Measurements from ENCODE around the gene MRPL14.

The MRPL14 gene

GRCh38 chr6:44127186-44128019 lies at the start of gene MRPL14, which contains the start of gene TMEM63B:
Gene MRPL14 (minus strand): TSS chr6:44127452. CDS start chr6:44116611, 10,841 bp downstream.
Gene TMEM63B (plus strand): TSS chr6:44127554. CDS start chr6:44134585, 7,031 bp downstream.
- DNase-seq: peak; percentile 81
- in situ Hi-C loops (cut with HindIII; ENCODE audit: low pct_ligation_motif_present, low pct_unique_long_range_greater_than_20kb, low sequenced_read_pairs): no loop called here

GRCh38 chr6:44176130-44176761 lies 49.0 kb upstream of the MRPL14 start:
- DNase-seq: no peak
- in situ Hi-C loops (cut with HindIII; ENCODE audit: low pct_ligation_motif_present, low pct_unique_long_range_greater_than_20kb, low sequenced_read_pairs): no loop called here

- in situ Hi-C loops (cut with HindIII; ENCODE audit: low pct_ligation_motif_present, low pct_unique_long_range_greater_than_20kb, low sequenced_read_pairs): no loop called here
- DNase-seq: peak; percentile 89
Measured at GRCh38 chr6:44172731-44173500, 45.7 kb upstream of the MRPL14 start.

- DNase-seq: no peak
- in situ Hi-C loops (cut with HindIII; ENCODE audit: low pct_ligation_motif_present, low pct_unique_long_range_greater_than_20kb, low sequenced_read_pairs): no loop called here
Measured at GRCh38 chr6:44171899-44172546, 44.8 kb upstream of the MRPL14 start.

GRCh38 chr6:44169886-44170570 lies 42.8 kb upstream of the MRPL14 start:
- in situ Hi-C loops (cut with HindIII; ENCODE audit: low pct_ligation_motif_present, low pct_unique_long_range_greater_than_20kb, low sequenced_read_pairs): no loop called here
- DNase-seq: no peak

GRCh38 chr6:44169154-44169553 lies 41.9 kb upstream of the MRPL14 start:
- DNase-seq: no peak
- in situ Hi-C loops (cut with HindIII; ENCODE audit: low pct_ligation_motif_present, low pct_unique_long_range_greater_than_20kb, low sequenced_read_pairs): no loop called here

GRCh38 chr6:44167567-44167966 lies 40.3 kb upstream of the MRPL14 start:
- in situ Hi-C loops (cut with HindIII; ENCODE audit: low pct_ligation_motif_present, low pct_unique_long_range_greater_than_20kb, low sequenced_read_pairs): no loop called here
- DNase-seq: no peak

- in situ Hi-C loops (cut with HindIII; ENCODE audit: low pct_ligation_motif_present, low pct_unique_long_range_greater_than_20kb, low sequenced_read_pairs): no loop called here
- no peak for DNase-seq
Measured at GRCh38 chr6:44166591-44167184, 39.4 kb upstream of the MRPL14 start.

GRCh38 chr6:44166116-44166515 lies 38.9 kb upstream of the MRPL14 start:
- in situ Hi-C loops (cut with HindIII; ENCODE audit: low pct_ligation_motif_present, low pct_unique_long_range_greater_than_20kb, low sequenced_read_pairs): no loop called here
- no peak for DNase-seq

- in situ Hi-C loops (cut with HindIII; ENCODE audit: low pct_ligation_motif_present, low pct_unique_long_range_greater_than_20kb, low sequenced_read_pairs): no loop called here
- DNase-seq: no peak
Measured at GRCh38 chr6:44162876-44163625, 35.8 kb upstream of the MRPL14 start.

- DNase-seq: no peak
- in situ Hi-C loops (cut with HindIII; ENCODE audit: low pct_ligation_motif_present, low pct_unique_long_range_greater_than_20kb, low sequenced_read_pairs): no loop called here
Measured at GRCh38 chr6:44161997-44162338, 34.7 kb upstream of the MRPL14 start.

- no peak for DNase-seq
- in situ Hi-C loops (cut with HindIII; ENCODE audit: low pct_ligation_motif_present, low pct_unique_long_range_greater_than_20kb, low sequenced_read_pairs): no loop called here
Measured at GRCh38 chr6:44158770-44159228, 31.5 kb upstream of the MRPL14 start, which contains the start of gene CAPN11. Gene CAPN11 (plus strand): TSS chr6:44158820. CDS start chr6:44158849, 29 bp downstream.

- DNase-seq: no peak
Measured at GRCh38 chr6:44157152-44157521, 29.9 kb upstream of the MRPL14 start.

GRCh38 chr6:44156494-44157151 lies 29.4 kb upstream of the MRPL14 start:
- DNase-seq: no peak
- in situ Hi-C loops (cut with HindIII; ENCODE audit: low pct_ligation_motif_present, low pct_unique_long_range_greater_than_20kb, low sequenced_read_pairs): no loop called here

More at GRCh38 chr6:44157152-44157521, 29.9 kb upstream of the MRPL14 start:
- in situ Hi-C loops (cut with HindIII; ENCODE audit: low pct_ligation_motif_present, low pct_unique_long_range_greater_than_20kb, low sequenced_read_pairs): no loop called here

- no peak for DNase-seq
- in situ Hi-C loops (cut with HindIII; ENCODE audit: low pct_ligation_motif_present, low pct_unique_long_range_greater_than_20kb, low sequenced_read_pairs): no loop called here
Measured at GRCh38 chr6:44154067-44154466, 26.8 kb upstream of the MRPL14 start.

- in situ Hi-C loops (cut with HindIII; ENCODE audit: low pct_ligation_motif_present, low pct_unique_long_range_greater_than_20kb, low sequenced_read_pairs): no loop called here
- DNase-seq: no peak
Measured at GRCh38 chr6:44152533-44152932, 25.3 kb upstream of the MRPL14 start.

GRCh38 chr6:44152109-44152461 lies 24.8 kb upstream of the MRPL14 start:
- in situ Hi-C loops (cut with HindIII; ENCODE audit: low pct_ligation_motif_present, low pct_unique_long_range_greater_than_20kb, low sequenced_read_pairs): no loop called here

More at GRCh38 chr6:44152109-44152461, 24.8 kb upstream of the MRPL14 start:
- no peak for DNase-seq

Data from ACHN (cell line).